ENCODE data around the gene LMAN1L.

- no peak for TF ChIP-seq POLR2A (IDR thresholded peaks at IDR 0.05; ENCODE audit: low read length)
- no peak for TF ChIP-seq GATA1 (IDR thresholded peaks at IDR 0.05; ENCODE audit: low read depth, low read length)
These were observed 12.3 kb downstream of the LMAN1L start for GRCh38 chr15:74824976-74825375.
